GM23248 (cell line): ENCODE measurements around the gene BEND3.

Experiments used
- EZH2 ChIP-seq: fragments of 200-600 bp; sonication (generic); IDR thresholded peaks from 2 replicates; pipeline ENCODE4 v1.6.1; 2018; ENCODE audit warnings: antibody characterized with exemption, mild to moderate bottlenecking; ENCODE audit not compliant: insufficient read depth, poor library complexity, severe bottlenecking
- EZH2phosphoT487 ChIP-seq: fragments of 200-600 bp; sonication (generic); IDR thresholded peaks from 2 replicates; pipeline ENCODE4 v1.6.1; 2018; ENCODE audit warnings: antibody characterized with exemption, moderate library complexity, mild to moderate bottlenecking, low read depth; ENCODE audit not compliant: insufficient read depth

GRCh38 chr6:107105511-107106116 is 9.7 kb downstream of the BEND3 start:
- TF ChIP-seq EZH2phosphoT487 = no peak
- TF ChIP-seq EZH2 = no peak
